ENCODE data around the gene SLC7A10.

- TF ChIP-seq, protein P1, sequence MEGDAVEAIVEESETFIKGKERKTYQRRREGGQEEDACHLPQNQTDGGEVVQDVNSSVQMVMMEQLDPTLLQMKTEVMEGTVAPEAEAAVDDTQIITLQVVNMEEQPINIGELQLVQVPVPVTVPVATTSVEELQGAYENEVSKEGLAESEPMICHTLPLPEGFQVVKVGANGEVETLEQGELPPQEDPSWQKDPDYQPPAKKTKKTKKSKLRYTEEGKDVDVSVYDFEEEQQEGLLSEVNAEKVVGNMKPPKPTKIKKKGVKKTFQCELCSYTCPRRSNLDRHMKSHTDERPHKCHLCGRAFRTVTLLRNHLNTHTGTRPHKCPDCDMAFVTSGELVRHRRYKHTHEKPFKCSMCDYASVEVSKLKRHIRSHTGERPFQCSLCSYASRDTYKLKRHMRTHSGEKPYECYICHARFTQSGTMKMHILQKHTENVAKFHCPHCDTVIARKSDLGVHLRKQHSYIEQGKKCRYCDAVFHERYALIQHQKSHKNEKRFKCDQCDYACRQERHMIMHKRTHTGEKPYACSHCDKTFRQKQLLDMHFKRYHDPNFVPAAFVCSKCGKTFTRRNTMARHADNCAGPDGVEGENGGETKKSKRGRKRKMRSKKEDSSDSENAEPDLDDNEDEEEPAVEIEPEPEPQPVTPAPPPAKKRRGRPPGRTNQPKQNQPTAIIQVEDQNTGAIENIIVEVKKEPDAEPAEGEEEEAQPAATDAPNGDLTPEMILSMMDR (IDR thresholded peaks at IDR 0.05; ENCODE audit: low read depth, low read length, poor library complexity, severe bottlenecking) = peak; percentile 34
- no peak for TF ChIP-seq EZH2phosphoT487 (IDR thresholded peaks at IDR 0.05; ENCODE audit: borderline replicate concordance, low read length)
These were observed 6.3 kb downstream of the SLC7A10 start for GRCh38 chr19:33219261-33219815.
